Activated T-cell treated with anti-CD3 and anti-CD28 coated beads for 1 hour (primary cell): ENCODE measurements around the gene ILDR1.
"Not testable (repeated sequence)": the region's sequence is repeated elsewhere in the genome, so short reads cannot be mapped to it uniquely, and the experiment has no call there.

ENCODE experiments used
- DNase-seq: peaks from one replicate; pipeline ENCODE4 v3.0.0-alpha.2; 2020; ENCODE audit warnings: low read depth

ILDR1 gene

GRCh38 chr3:121942116-121942786 is 79.8 kb downstream of the ILDR1 start:
- no peak for DNase-seq

DNA sequence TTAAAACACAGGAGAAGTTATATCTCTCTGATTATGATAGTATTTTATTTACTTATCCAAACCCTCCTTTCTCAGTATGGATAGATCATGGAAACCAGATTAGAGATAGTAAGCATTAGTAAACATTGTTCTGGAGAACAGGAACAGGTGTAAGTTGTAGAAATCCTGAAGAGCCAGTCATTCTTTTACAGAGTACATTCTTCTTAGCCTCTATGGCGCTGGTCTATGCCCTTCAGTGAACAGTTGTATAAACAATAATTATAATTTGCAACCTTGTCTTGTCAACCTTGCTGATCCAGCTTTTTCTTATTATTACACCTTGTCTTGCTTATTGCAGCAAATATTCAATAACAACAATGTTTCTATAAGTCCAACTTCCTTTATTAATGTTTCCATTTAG is 80.5 kb downstream of the ILDR1 start:
- no peak for DNase-seq

DNA sequence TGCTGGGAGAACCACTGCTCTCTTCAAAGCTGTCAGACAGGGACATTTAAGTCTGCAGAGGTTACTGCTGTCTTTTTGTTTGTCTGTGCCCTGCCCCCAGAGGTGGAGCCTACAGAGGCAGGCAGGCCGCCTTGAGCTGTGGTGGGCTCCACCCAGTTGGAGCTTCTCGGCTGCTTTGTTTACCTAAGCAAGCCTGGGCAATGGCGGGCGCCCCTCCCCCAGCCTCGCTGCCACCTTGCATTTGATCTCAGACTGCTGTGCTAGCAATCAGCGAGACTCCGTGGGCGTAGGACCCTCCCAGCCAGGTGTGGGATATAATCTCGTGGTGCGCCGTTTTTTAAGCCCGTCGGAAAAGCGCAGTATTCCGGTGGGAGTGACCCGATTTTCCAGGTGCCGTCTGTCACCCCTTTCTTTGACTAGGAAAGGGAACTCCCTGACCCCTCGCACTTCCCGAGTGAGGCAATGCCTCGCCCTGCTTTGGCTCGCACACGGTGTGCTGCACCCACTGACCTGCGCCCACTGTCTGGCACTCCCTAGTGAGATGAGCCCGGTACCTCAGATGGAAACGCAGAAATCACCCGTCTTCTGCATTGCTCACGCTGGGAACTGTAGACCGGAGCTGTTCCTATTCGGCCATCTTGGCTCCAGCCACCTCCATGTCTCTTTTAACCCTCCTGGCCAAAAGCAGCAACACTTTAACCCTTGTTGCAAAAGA is 83.7 kb downstream of the ILDR1 start:
- DNase-seq = not testable (repeated sequence)
